ENCODE measurements around the gene FDX1.

The FDX1 gene

DNA sequence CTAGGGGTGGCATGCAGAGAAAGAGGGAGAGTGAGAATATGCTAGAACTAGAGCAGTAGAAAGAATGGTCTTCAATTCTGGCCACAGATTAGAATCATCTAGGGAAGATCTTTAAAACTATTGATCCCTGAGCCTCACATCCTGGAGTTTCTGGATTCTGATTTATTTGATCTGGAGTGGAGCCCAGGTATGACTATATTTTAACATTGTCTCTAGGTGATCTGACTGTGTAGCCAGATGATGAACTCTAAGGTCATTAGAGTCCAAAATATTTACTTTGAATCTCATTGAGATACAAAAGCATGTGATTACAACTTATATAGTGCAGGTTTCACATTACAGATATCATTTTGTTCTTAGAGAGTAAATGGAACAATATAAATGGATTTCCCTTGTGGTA lies 79.7 kb downstream of the FDX1 start:
- no peaks in the 10 kb centered on the region for H3K79me2 ChIP-seq (ENCODE audit: control insufficient read depth, insufficient read depth, low read length, poor library complexity)
- H4K8ac ChIP-seq (ENCODE audit: low read depth, low read length), result no peak overlapping the region
- no peak overlapping the region for H3K4ac ChIP-seq (ENCODE audit: low read depth, low read length)
- no peak overlapping the region for H3K23ac ChIP-seq (ENCODE audit: low read length)
- no peaks in the 10 kb centered on the region for H3K36me3 ChIP-seq (ENCODE audit: control insufficient read depth in 1 of 2, insufficient read depth in 2 of 2, low read length in 2 of 2)
- no peak overlapping the region for H2AFZ ChIP-seq (ENCODE audit: insufficient read depth, low read length, poor library complexity)
- no peaks in the 10 kb centered on the region for H3K4me1 ChIP-seq (ENCODE audit: control insufficient read depth in 1 of 2, insufficient read depth in 2 of 2, low read length in 2 of 2)
- H3K9me3 ChIP-seq (ENCODE audit: insufficient read depth, low read depth, low read length), result no peaks in the 10 kb centered on the region
- no peak overlapping the region for H3K18ac ChIP-seq (ENCODE audit: low read length)
- H4K12ac ChIP-seq (ENCODE audit: low read depth, low read length), result no peak overlapping the region
- no peak overlapping the region for H4K91ac ChIP-seq (ENCODE audit: low read depth, low read length)
- H3K4me3 ChIP-seq (ENCODE audit: low read depth, low read length), result no peak overlapping the region
- H3K27me3 ChIP-seq (ENCODE audit: insufficient read depth, low read length), result no peaks in the 10 kb centered on the region
- no peak overlapping the region for H2BK12ac ChIP-seq (ENCODE audit: low read length)
- H3K14ac ChIP-seq (ENCODE audit: low read length), result no peak overlapping the region
- no peak overlapping the region for H3K4me2 ChIP-seq (ENCODE audit: low read length)
- H3K79me1 ChIP-seq (ENCODE audit: low read length), result no peaks in the 10 kb centered on the region
- no peak overlapping the region for H2BK120ac ChIP-seq (ENCODE audit: insufficient read depth, low read length, poor library complexity)
- no peak overlapping the region for H2AK5ac ChIP-seq (ENCODE audit: low read length)
- no peak for DNase-seq
- no peak overlapping the region for H3K27ac ChIP-seq (ENCODE audit: low read depth, low read length)
- no peak overlapping the region for H2BK5ac ChIP-seq (ENCODE audit: low read depth, low read length, poor library complexity)
- no peak overlapping the region for H3K9ac ChIP-seq (ENCODE audit: low read length)

DNA sequence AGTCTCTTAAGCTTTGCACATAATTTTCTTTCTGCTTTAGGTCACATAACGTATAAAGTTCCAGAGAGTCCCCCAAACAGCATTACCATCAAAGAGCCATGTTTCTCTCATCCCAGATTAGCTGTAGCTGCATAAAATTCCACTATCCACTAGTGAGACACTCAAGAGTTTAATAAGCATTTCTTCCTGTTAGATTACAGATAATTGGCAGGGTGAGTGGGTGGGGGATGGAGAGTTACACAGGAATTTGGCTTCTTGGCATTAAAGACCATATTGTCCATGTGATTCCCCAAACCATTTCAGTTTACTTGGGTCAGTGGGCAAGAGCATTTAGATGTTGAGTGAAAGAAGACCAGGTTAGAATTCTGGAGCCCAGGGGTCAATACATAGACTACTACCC lies 82.3 kb downstream of the FDX1 start:
- Histone ChIP-seq H3K23ac (ENCODE audit: low read length) (no peak overlapping the region), H3K9me3 (ENCODE audit: insufficient read depth, low read depth, low read length) (no peaks in the 10 kb centered on the region), H3K14ac (ENCODE audit: low read length) (no peak overlapping the region), H3K79me2 (ENCODE audit: control insufficient read depth, insufficient read depth, low read length, poor library complexity) (no peaks in the 10 kb centered on the region), H3K27ac (ENCODE audit: low read depth, low read length) (no peak overlapping the region), H3K79me1 (ENCODE audit: low read length) (no peaks in the 10 kb centered on the region), H3K4ac (ENCODE audit: low read depth, low read length) (no peak overlapping the region), H2AFZ (ENCODE audit: insufficient read depth, low read length, poor library complexity) (no peak overlapping the region), H2BK120ac (ENCODE audit: insufficient read depth, low read length, poor library complexity) (no peak overlapping the region), H4K91ac (ENCODE audit: low read depth, low read length) (no peak overlapping the region), H3K9ac (ENCODE audit: low read length) (no peak overlapping the region), H3K27me3 (ENCODE audit: insufficient read depth, low read length) (no peaks in the 10 kb centered on the region), H3K4me3 (ENCODE audit: low read depth, low read length) (no peak overlapping the region), H3K36me3 (ENCODE audit: control insufficient read depth in 1 of 2, insufficient read depth in 2 of 2, low read length in 2 of 2) (no peaks in the 10 kb centered on the region), H2BK5ac (ENCODE audit: low read depth, low read length, poor library complexity) (no peak overlapping the region), H3K4me2 (ENCODE audit: low read length) (no peak overlapping the region), H2BK12ac (ENCODE audit: low read length) (no peak overlapping the region), H3K4me1 (ENCODE audit: control insufficient read depth in 1 of 2, insufficient read depth in 2 of 2, low read length in 2 of 2) (no peaks in the 10 kb centered on the region), H4K12ac (ENCODE audit: low read depth, low read length) (no peak overlapping the region), H2AK5ac (ENCODE audit: low read length) (no peak overlapping the region), H3K18ac (ENCODE audit: low read length) (no peak overlapping the region), H4K8ac (ENCODE audit: low read depth, low read length) (no peak overlapping the region)
- DNase-seq, result no peak
- WGBS (ENCODE audit: extremely low coverage, insufficient coverage, insufficient read length), result no CpG with 5 or more reads among the region's 1 CpG

GRCh38 chr11:110513259-110513801 lies 83.6 kb downstream of the FDX1 start:
- no peak overlapping the region for H4K91ac ChIP-seq (ENCODE audit: low read depth, low read length)
- no peak overlapping the region for H3K9ac ChIP-seq (ENCODE audit: low read length)
- no peak overlapping the region for H2BK12ac ChIP-seq (ENCODE audit: low read length)
- H4K12ac ChIP-seq (ENCODE audit: low read depth, low read length), result no peak overlapping the region
- H3K79me2 ChIP-seq (ENCODE audit: control insufficient read depth, insufficient read depth, low read length, poor library complexity), result no peaks in the 10 kb centered on the region
- WGBS (ENCODE audit: extremely low coverage, insufficient coverage, insufficient read length), result no CpG with 5 or more reads among the region's 12 CpGs
- H3K4me2 ChIP-seq (ENCODE audit: low read length), result no peak overlapping the region
- H3K4ac ChIP-seq (ENCODE audit: low read depth, low read length), result no peak overlapping the region
- no peak overlapping the region for H2BK120ac ChIP-seq (ENCODE audit: insufficient read depth, low read length, poor library complexity)
- DNase-seq, result no peak
- no peak overlapping the region for H3K14ac ChIP-seq (ENCODE audit: low read length)
- H3K4me1 ChIP-seq (ENCODE audit: control insufficient read depth in 1 of 2, insufficient read depth in 2 of 2, low read length in 2 of 2), result no peaks in the 10 kb centered on the region
- no peaks in the 10 kb centered on the region for H3K27me3 ChIP-seq (ENCODE audit: insufficient read depth, low read length)
- H3K36me3 ChIP-seq (ENCODE audit: control insufficient read depth in 1 of 2, insufficient read depth in 2 of 2, low read length in 2 of 2), result no peaks in the 10 kb centered on the region
- no peak overlapping the region for H2AFZ ChIP-seq (ENCODE audit: insufficient read depth, low read length, poor library complexity)
- H4K8ac ChIP-seq (ENCODE audit: low read depth, low read length), result no peak overlapping the region
- H3K79me1 ChIP-seq (ENCODE audit: low read length), result no peaks in the 10 kb centered on the region
- H2BK5ac ChIP-seq (ENCODE audit: low read depth, low read length, poor library complexity), result no peak overlapping the region
- no peak overlapping the region for H3K4me3 ChIP-seq (ENCODE audit: low read depth, low read length)
- H3K18ac ChIP-seq (ENCODE audit: low read length), result no peak overlapping the region
- peaks cover 2% of the 10 kb centered on the region for H3K9me3 ChIP-seq (ENCODE audit: insufficient read depth, low read depth, low read length)
- no peak overlapping the region for H2AK5ac ChIP-seq (ENCODE audit: low read length)
- no peak overlapping the region for H3K27ac ChIP-seq (ENCODE audit: low read depth, low read length)
- H3K23ac ChIP-seq (ENCODE audit: low read length), result no peak overlapping the region

GRCh38 chr11:110513846-110514437 lies 84.2 kb downstream of the FDX1 start:
- Histone ChIP-seq H2BK120ac (ENCODE audit: insufficient read depth, low read length, poor library complexity) (no peak overlapping the region), H3K14ac (ENCODE audit: low read length) (no peak overlapping the region), H4K8ac (ENCODE audit: low read depth, low read length) (no peak overlapping the region), H3K79me1 (ENCODE audit: low read length) (no peaks in the 10 kb centered on the region), H4K12ac (ENCODE audit: low read depth, low read length) (no peak overlapping the region), H3K27me3 (ENCODE audit: insufficient read depth, low read length) (no peaks in the 10 kb centered on the region), H2AK5ac (ENCODE audit: low read length) (no peak overlapping the region), H3K4me3 (ENCODE audit: low read depth, low read length) (no peak overlapping the region), H3K27ac (ENCODE audit: low read depth, low read length) (no peak overlapping the region), H2BK12ac (ENCODE audit: low read length) (no peak overlapping the region), H2AFZ (ENCODE audit: insufficient read depth, low read length, poor library complexity) (no peak overlapping the region), H2BK5ac (ENCODE audit: low read depth, low read length, poor library complexity) (no peak overlapping the region), H3K9ac (ENCODE audit: low read length) (no peak overlapping the region), H3K79me2 (ENCODE audit: control insufficient read depth, insufficient read depth, low read length, poor library complexity) (no peaks in the 10 kb centered on the region), H3K36me3 (ENCODE audit: control insufficient read depth in 1 of 2, insufficient read depth in 2 of 2, low read length in 2 of 2) (no peaks in the 10 kb centered on the region), H3K4me1 (ENCODE audit: control insufficient read depth in 1 of 2, insufficient read depth in 2 of 2, low read length in 2 of 2) (no peaks in the 10 kb centered on the region), H3K9me3 (ENCODE audit: insufficient read depth, low read depth, low read length) (peaks cover 2% of the 10 kb centered on the region), H3K23ac (ENCODE audit: low read length) (no peak overlapping the region), H3K18ac (ENCODE audit: low read length) (no peak overlapping the region), H4K91ac (ENCODE audit: low read depth, low read length) (no peak overlapping the region), H3K4ac (ENCODE audit: low read depth, low read length) (no peak overlapping the region), H3K4me2 (ENCODE audit: low read length) (no peak overlapping the region)
- no CpG with 5 or more reads among the region's 13 CpGs for WGBS (ENCODE audit: extremely low coverage, insufficient coverage, insufficient read length)
- DNase-seq, result no peak
